GM12892 (cell line): ENCODE results near the gene UXS1.

Source experiments
- POLR2A ChIP-seq: IDR thresholded peaks from 2 replicates; pipeline ENCODE4 v1.6.1; 2011; ENCODE audit warnings: low read depth, low read length, control low read depth
- POLR2AphosphoS5 ChIP-seq: IDR thresholded peaks from 2 replicates; pipeline ENCODE4 v1.6.1; 2011; ENCODE audit warnings: low read depth, low read length, control low read depth
- TAF1 ChIP-seq: IDR thresholded peaks from 2 replicates; pipeline ENCODE4 v1.6.1; 2011; ENCODE audit warnings: low read depth, mild to moderate bottlenecking, control low read depth, low read length, borderline replicate concordance

DNA sequence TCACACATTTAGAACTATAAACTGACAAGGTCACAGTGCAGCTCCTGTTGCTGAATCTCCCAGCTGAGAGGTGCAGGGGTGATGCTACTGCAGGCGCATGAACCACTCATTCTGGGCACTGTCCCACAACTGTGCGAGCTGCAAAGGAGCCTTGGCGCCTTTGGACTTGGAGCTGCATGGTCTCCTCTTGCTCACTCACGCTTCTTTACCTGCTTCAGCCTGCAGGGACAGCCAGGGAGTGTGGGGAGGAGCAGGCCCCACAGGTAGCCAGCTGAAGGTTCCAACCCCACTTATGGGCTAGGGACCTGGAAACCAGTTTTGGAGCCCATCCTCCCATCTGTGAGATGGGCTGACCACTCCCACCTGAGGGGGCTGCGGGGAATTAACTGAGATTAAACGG is 75.0 kb downstream of the UXS1 start:
- TF ChIP-seq TAF1 (no peak), POLR2A (no peak), POLR2AphosphoS5 (no peak)
